Activated T-helper 1 cell treated with anti-CD3 and anti-CD28 coated beads, Interleukin-12 subunit alpha, Interleukin-12 subunit beta, Interleukin-2, Interleukin-4 antibody, amounts not matched to agents 30 ng/mL and 10 ng/mL and 1 ng/mL, durations not matched to agents 14 hours and 24 hours and 36 hours (primary cell): ENCODE measurements around the gene SORCS1. TPM values are rescaled to one million over a fixed set of nuclear protein-coding genes. Genes with fewer than 3 reads are reported as not detected.
A peak's percentile ranks its signal among the peaks of the same experiment; 100 is the strongest.

Experiments used
- DNase-seq: peaks from one replicate; pipeline ENCODE4 v3.0.0; 2021; ENCODE audit warnings: low spot score
- H3K27ac Mint-ChIP-seq: one replicate; pipeline ENCODE4 v1.8.0; 2021; ENCODE audit warnings: mild to moderate bottlenecking, mixed read lengths
- H3K27me3 Mint-ChIP-seq: one replicate; pipeline ENCODE4 v1.8.0; 2022; ENCODE audit warnings: mild to moderate bottlenecking, moderate library complexity, mixed read lengths; ENCODE audit not compliant: insufficient read depth
- H3K36me3 Mint-ChIP-seq: one replicate; pipeline ENCODE4 v1.8.0; 2021; ENCODE audit warnings: low read depth, mixed read lengths
- H3K4me1 Mint-ChIP-seq: one replicate; pipeline ENCODE4 v1.8.0; 2021; ENCODE audit warnings: low read depth, mixed read lengths
- H3K4me3 Mint-ChIP-seq: one replicate; pipeline ENCODE4 v1.8.0; 2021; ENCODE audit warnings: mild to moderate bottlenecking, moderate library complexity, mixed read lengths
- H3K9me3 Mint-ChIP-seq: one replicate; pipeline ENCODE4 v1.8.0; 2021; ENCODE audit warnings: mixed read lengths
- intact Hi-C: fragments of 100-400 bp; cut with micrococcal nuclease; formaldehyde crosslinking; loops from one replicate; pipeline ENCODE4 v1.15.1; 2024
- total RNA-seq: library from RNA; stranded (reverse); gene quantifications from 2 replicates; pipeline ENCODE4 v1.2.3, GENCODE V29; 2022

Gene SORCS1
- total RNA-seq, 1 donor from 2014 or later, result not detected

- no peak overlapping the region for H3K27ac Mint-ChIP-seq
- H3K4me3 Mint-ChIP-seq, result no peak overlapping the region
These were observed 491.9 kb downstream of the SORCS1 start for GRCh38 chr10:106672517-106673175.

GRCh38 chr10:106661767-106662140 is 502.8 kb downstream of the SORCS1 start:
- Mint-ChIP-seq H3K9me3 (no peaks in the 10 kb centered on the region), H3K27me3 (no peaks in the 10 kb centered on the region), H3K27ac (no peak overlapping the region), H3K4me3 (no peak overlapping the region), H3K4me1 (no peaks in the 10 kb centered on the region), H3K36me3 (no peaks in the 10 kb centered on the region)
- no peak for DNase-seq
- intact Hi-C loops, result no loop called here

More at GRCh38 chr10:106672517-106673175, 491.9 kb downstream of the SORCS1 start:
- intact Hi-C loops, result no loop called here
- DNase-seq, result no peak
- Mint-ChIP-seq H3K9me3 (peaks cover 4% of the 10 kb centered on the region), H3K36me3 (no peaks in the 10 kb centered on the region), H3K27me3 (no peaks in the 10 kb centered on the region), H3K4me1 (no peaks in the 10 kb centered on the region)

- no peaks in the 10 kb centered on the region for H3K36me3 Mint-ChIP-seq
- DNase-seq, result no peak
These were observed 503.3 kb downstream of the SORCS1 start for GRCh38 chr10:106661133-106661766.

GRCh38 chr10:106660550-106660949 is 504.0 kb downstream of the SORCS1 start:
- no peaks in the 10 kb centered on the region for H3K9me3 Mint-ChIP-seq
- no peak overlapping the region for H3K27ac Mint-ChIP-seq
- H3K36me3 Mint-ChIP-seq, result no peaks in the 10 kb centered on the region
- no peak for DNase-seq
- no peaks in the 10 kb centered on the region for H3K4me1 Mint-ChIP-seq
- H3K27me3 Mint-ChIP-seq, result no peaks in the 10 kb centered on the region
- H3K4me3 Mint-ChIP-seq, result no peak overlapping the region
- intact Hi-C loops, result no loop called here

More at GRCh38 chr10:106661133-106661766, 503.3 kb downstream of the SORCS1 start:
- H3K4me3 Mint-ChIP-seq, result no peak overlapping the region
- no peaks in the 10 kb centered on the region for H3K9me3 Mint-ChIP-seq
- no peaks in the 10 kb centered on the region for H3K4me1 Mint-ChIP-seq
- H3K27ac Mint-ChIP-seq, result no peak overlapping the region
- H3K27me3 Mint-ChIP-seq, result no peaks in the 10 kb centered on the region
- intact Hi-C loops, result no loop called here

GRCh38 chr10:106655636-106656035 is 508.9 kb downstream of the SORCS1 start:
- DNase-seq, result no peak
- Mint-ChIP-seq H3K4me3 (no peak overlapping the region), H3K27me3 (no peaks in the 10 kb centered on the region), H3K36me3 (no peaks in the 10 kb centered on the region), H3K27ac (no peak overlapping the region), H3K4me1 (no peaks in the 10 kb centered on the region), H3K9me3 (no peaks in the 10 kb centered on the region)
- intact Hi-C loops, result no loop called here

- Mint-ChIP-seq H3K4me1 (no peaks in the 10 kb centered on the region), H3K27ac (no peak overlapping the region), H3K36me3 (no peaks in the 10 kb centered on the region), H3K27me3 (no peaks in the 10 kb centered on the region), H3K9me3 (no peaks in the 10 kb centered on the region), H3K4me3 (no peak overlapping the region)
- intact Hi-C loops, result no loop called here
- no peak for DNase-seq
These were observed 509.3 kb downstream of the SORCS1 start for GRCh38 chr10:106655165-106655564.

- H3K4me1 Mint-ChIP-seq, result no peaks in the 10 kb centered on the region
- intact Hi-C loops, result no loop called here
- no peaks in the 10 kb centered on the region for H3K27me3 Mint-ChIP-seq
- DNase-seq, result no peak
- H3K27ac Mint-ChIP-seq, result peak overlapping the region; percentile 45
- H3K36me3 Mint-ChIP-seq, result no peaks in the 10 kb centered on the region
- no peak overlapping the region for H3K4me3 Mint-ChIP-seq
- no peaks in the 10 kb centered on the region for H3K9me3 Mint-ChIP-seq
These were observed 512.2 kb downstream of the SORCS1 start for GRCh38 chr10:106652279-106652678.

GRCh38 chr10:106648534-106649481 is 515.7 kb downstream of the SORCS1 start:
- no peaks in the 10 kb centered on the region for H3K27me3 Mint-ChIP-seq
- no peak overlapping the region for H3K4me3 Mint-ChIP-seq
- intact Hi-C loops, result no loop called here
- no peak overlapping the region for H3K27ac Mint-ChIP-seq
- no peaks in the 10 kb centered on the region for H3K36me3 Mint-ChIP-seq
- no peaks in the 10 kb centered on the region for H3K9me3 Mint-ChIP-seq
- no peak for DNase-seq
- no peaks in the 10 kb centered on the region for H3K4me1 Mint-ChIP-seq

GRCh38 chr10:106643473-106643872 is 521.0 kb downstream of the SORCS1 start:
- H3K4me1 Mint-ChIP-seq, result no peaks in the 10 kb centered on the region
- no peak overlapping the region for H3K4me3 Mint-ChIP-seq
- H3K36me3 Mint-ChIP-seq, result no peaks in the 10 kb centered on the region
- H3K27ac Mint-ChIP-seq, result no peak overlapping the region
- intact Hi-C loops, result no loop called here
- no peak for DNase-seq
- H3K9me3 Mint-ChIP-seq, result no peaks in the 10 kb centered on the region
- no peaks in the 10 kb centered on the region for H3K27me3 Mint-ChIP-seq

GRCh38 chr10:106637873-106638272 is 526.6 kb downstream of the SORCS1 start:
- no peaks in the 10 kb centered on the region for H3K9me3 Mint-ChIP-seq
- H3K4me3 Mint-ChIP-seq, result no peak overlapping the region
- no peaks in the 10 kb centered on the region for H3K27me3 Mint-ChIP-seq
- H3K36me3 Mint-ChIP-seq, result no peaks in the 10 kb centered on the region
- intact Hi-C loops, result no loop called here
- no peak overlapping the region for H3K27ac Mint-ChIP-seq
- DNase-seq, result no peak
- H3K4me1 Mint-ChIP-seq, result no peaks in the 10 kb centered on the region

GRCh38 chr10:106636766-106637491 is 527.6 kb downstream of the SORCS1 start:
- no peaks in the 10 kb centered on the region for H3K9me3 Mint-ChIP-seq
- H3K4me1 Mint-ChIP-seq, result no peaks in the 10 kb centered on the region
- no peak for DNase-seq
- H3K27me3 Mint-ChIP-seq, result no peaks in the 10 kb centered on the region
- no peak overlapping the region for H3K27ac Mint-ChIP-seq
- intact Hi-C loops, result no loop called here
- no peak overlapping the region for H3K4me3 Mint-ChIP-seq
- H3K36me3 Mint-ChIP-seq, result no peaks in the 10 kb centered on the region

GRCh38 chr10:106635947-106636346 is 528.6 kb downstream of the SORCS1 start:
- H3K4me3 Mint-ChIP-seq, result no peak overlapping the region

More at GRCh38 chr10:106635947-106636346, 528.6 kb downstream of the SORCS1 start:
- Mint-ChIP-seq H3K36me3 (no peaks in the 10 kb centered on the region), H3K9me3 (no peaks in the 10 kb centered on the region), H3K27ac (no peak overlapping the region), H3K27me3 (no peaks in the 10 kb centered on the region), H3K4me1 (no peaks in the 10 kb centered on the region)
- no peak for DNase-seq
- intact Hi-C loops, result no loop called here
